MCF 10A (cell line): ENCODE data around the gene ZNF467. TPM values are rescaled to one million over a fixed set of nuclear protein-coding genes. Genes with fewer than 3 reads are reported as not detected.

ENCODE experiments used
- BruUV-seq: library from RNA; stranded (reverse); fragments of 400-500 nt; replicated peaks from 2 replicates; lab custom pipeline; 2021; lab: Mats Ljungman, UMichigan
- CTCF ChIA-PET: fragments of 300-600 bp; sonication (Branson Sonifier 250); formaldehyde crosslinking; extraction: SDS; loops from one replicate; lab custom pipeline; 2021; ENCODE audit warnings: antibody characterized with exemption, inconsistent platforms; lab: Yijun Ruan, JAX
- POLR2A ChIA-PET: fragments of 300-600, 350-650 bp; sonication (Branson Sonifier 250); formaldehyde crosslinking; extraction: SDS; loops from one replicate; lab custom pipeline; 2020; ENCODE audit warnings: antibody characterized with exemption, inconsistent platforms; lab: Yijun Ruan, JAX
- DNase-seq: peaks from one replicate; pipeline ENCODE4 v3.0.0-alpha.2; 2018; ENCODE audit not compliant: unreplicated experiment
- H3K27ac Mint-ChIP-seq: one replicate; pipeline ENCODE4 v1.8.0; 2022; ENCODE audit warnings: mild to moderate bottlenecking, low read depth, mixed read lengths; ENCODE audit not compliant: unreplicated experiment
- H3K27me3 Mint-ChIP-seq: one replicate; pipeline ENCODE4 v1.8.0; 2022; ENCODE audit warnings: mixed read lengths; ENCODE audit not compliant: insufficient read depth, unreplicated experiment
- H3K36me3 Mint-ChIP-seq: one replicate; pipeline ENCODE4 v1.8.0; 2022; ENCODE audit warnings: mild to moderate bottlenecking, moderate library complexity, mixed read lengths; ENCODE audit not compliant: insufficient read depth, unreplicated experiment
- H3K4me1 Mint-ChIP-seq: one replicate; pipeline ENCODE4 v1.8.0; 2022; ENCODE audit warnings: mixed read lengths; ENCODE audit not compliant: insufficient read depth, unreplicated experiment
- H3K4me3 Mint-ChIP-seq: one replicate; pipeline ENCODE4 v1.8.0; 2022; ENCODE audit warnings: mild to moderate bottlenecking, moderate library complexity, mixed read lengths; ENCODE audit not compliant: unreplicated experiment
- H3K9me3 Mint-ChIP-seq: one replicate; pipeline ENCODE4 v1.8.0; 2022; ENCODE audit warnings: mixed read lengths; ENCODE audit not compliant: unreplicated experiment
- intact Hi-C: fragments of 100-400 bp; cut with micrococcal nuclease; formaldehyde crosslinking; loops from 2 replicates; pipeline ENCODE4 v1.14.1; 2022
- total RNA-seq: library from RNA; stranded (reverse); gene quantifications from 2 replicates; pipeline ENCODE4 v1.2.3, GENCODE V29; 2022
- TF ChIP-seq, protein P1 (sequence below): fragments of 200-600 bp; IDR thresholded peaks from one replicate; pipeline ENCODE4 v1.8.0; 2022; ENCODE audit warnings: antibody characterized with exemption, mild to moderate bottlenecking; ENCODE audit not compliant: unreplicated experiment

Gene ZNF467
- total RNA-seq, 1 experiment from 2014 or later = 3.7 TPM

DNA sequence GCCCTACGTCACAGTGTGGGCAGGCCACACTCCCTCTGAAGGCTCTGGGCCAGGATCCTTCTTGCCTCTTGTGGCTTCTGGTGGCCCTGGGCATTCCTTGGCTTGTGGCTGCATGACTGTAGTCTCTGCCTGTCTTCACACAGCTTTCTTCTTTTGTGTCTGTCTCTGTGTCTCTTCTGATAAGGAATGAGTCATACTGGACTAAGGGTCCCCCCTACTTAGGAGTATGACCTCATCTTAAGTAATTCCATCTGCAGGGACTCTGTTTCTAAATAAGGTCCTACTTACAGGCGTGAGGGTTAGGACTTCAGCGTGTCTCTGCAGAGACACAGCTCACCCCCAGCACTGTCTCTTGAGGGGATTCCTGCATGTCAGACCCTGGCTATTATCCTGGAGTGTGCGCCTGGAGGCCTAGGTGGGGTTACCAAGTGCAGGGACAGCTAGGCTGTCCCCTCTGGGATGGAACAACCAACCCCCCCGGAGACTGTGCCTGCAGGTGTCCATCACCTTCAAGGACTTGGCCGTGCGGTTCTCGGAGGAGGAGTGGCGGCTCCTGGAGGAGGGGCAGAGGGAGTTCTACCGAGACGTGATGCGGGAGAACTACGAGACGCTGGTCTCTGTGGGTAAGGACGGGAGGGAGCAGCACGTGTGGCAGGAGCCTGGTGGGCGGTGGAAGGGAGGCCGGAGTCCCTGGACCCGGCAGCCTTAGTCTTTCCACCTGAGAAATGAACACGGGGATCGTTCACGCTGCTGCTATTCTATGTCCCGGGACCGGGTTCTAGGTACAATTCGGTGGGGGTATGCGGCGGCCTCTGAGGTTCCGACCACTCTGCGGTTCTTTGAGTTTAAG, 54.1 kb downstream of the ZNF467 start:
- Mint-ChIP-seq H3K4me3 (no peak overlapping the region), H3K27ac (no peak overlapping the region), H3K27me3 (no peaks in the 10 kb centered on the region), H3K36me3 (peaks cover 14% of the 10 kb centered on the region), H3K9me3 (no peaks in the 10 kb centered on the region), H3K4me1 (peaks cover 24% of the 10 kb centered on the region)
- ChIA-PET POLR2A (no interaction called here), CTCF (no interaction called here)
- BruUV-seq = no TSS peak
- no peak for DNase-seq
- TF ChIP-seq, protein P1, sequence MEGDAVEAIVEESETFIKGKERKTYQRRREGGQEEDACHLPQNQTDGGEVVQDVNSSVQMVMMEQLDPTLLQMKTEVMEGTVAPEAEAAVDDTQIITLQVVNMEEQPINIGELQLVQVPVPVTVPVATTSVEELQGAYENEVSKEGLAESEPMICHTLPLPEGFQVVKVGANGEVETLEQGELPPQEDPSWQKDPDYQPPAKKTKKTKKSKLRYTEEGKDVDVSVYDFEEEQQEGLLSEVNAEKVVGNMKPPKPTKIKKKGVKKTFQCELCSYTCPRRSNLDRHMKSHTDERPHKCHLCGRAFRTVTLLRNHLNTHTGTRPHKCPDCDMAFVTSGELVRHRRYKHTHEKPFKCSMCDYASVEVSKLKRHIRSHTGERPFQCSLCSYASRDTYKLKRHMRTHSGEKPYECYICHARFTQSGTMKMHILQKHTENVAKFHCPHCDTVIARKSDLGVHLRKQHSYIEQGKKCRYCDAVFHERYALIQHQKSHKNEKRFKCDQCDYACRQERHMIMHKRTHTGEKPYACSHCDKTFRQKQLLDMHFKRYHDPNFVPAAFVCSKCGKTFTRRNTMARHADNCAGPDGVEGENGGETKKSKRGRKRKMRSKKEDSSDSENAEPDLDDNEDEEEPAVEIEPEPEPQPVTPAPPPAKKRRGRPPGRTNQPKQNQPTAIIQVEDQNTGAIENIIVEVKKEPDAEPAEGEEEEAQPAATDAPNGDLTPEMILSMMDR = no peak
- intact Hi-C loops = no loop called here

DNA sequence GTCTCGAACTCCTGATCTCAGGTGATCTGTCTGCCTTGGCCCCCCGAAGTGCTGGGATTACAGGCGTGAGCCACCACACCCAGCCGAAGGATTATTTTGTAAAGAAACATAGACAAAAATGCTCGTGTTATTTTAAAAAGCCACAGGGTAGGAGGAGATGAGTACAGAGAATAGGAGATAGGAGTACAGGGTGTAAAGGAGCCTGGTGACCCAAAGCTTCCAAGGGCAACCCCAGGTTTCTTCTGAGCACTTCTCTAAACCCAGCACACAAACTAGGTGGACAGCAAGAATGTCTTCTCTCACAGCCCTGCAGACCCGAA, 54.7 kb downstream of the ZNF467 start:
- intact Hi-C loops = no loop called here
- H3K27me3 Mint-ChIP-seq = no peaks in the 10 kb centered on the region
- peaks cover 24% of the 10 kb centered on the region for H3K4me1 Mint-ChIP-seq
- TF ChIP-seq, protein P1 = no peak
- ChIA-PET POLR2A (no interaction called here), CTCF (no interaction called here)
- peaks cover 11% of the 10 kb centered on the region for H3K36me3 Mint-ChIP-seq
- H3K4me3 Mint-ChIP-seq = no peak overlapping the region
- DNase-seq = no peak
- BruUV-seq = no TSS peak
- no peaks in the 10 kb centered on the region for H3K9me3 Mint-ChIP-seq
- no peak overlapping the region for H3K27ac Mint-ChIP-seq

DNA sequence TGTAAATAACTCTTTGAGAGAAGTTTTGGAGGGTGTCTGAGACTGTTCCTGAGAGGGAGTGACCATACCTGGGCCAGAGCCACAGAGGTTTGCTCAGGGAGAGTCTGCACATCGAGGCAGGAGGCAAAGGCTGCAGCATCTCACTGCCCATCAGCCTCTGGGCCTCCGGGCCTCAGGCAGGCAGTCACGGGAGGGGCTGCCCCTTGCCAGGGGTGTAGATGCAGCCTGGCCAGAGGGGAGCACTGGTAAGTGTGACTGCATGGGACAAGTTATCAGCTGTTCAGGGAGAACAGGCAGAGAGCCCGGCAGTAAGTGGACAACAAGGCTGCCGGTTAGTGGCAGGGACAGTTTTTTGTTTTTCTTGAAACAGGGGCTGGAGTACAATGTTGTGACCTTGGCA, 55.9 kb downstream of the ZNF467 start:
- POLR2A ChIA-PET = interaction anchor here (1.4 kb wide), 1 partner anchor 13 kb away, joined by 3 read pairs; no protein-coding TSS in a partner anchor
- no peaks in the 10 kb centered on the region for H3K27me3 Mint-ChIP-seq
- no peak for DNase-seq
- no peak overlapping the region for H3K4me3 Mint-ChIP-seq
- intact Hi-C loops = no loop called here
- H3K9me3 Mint-ChIP-seq = no peaks in the 10 kb centered on the region
- H3K36me3 Mint-ChIP-seq = peaks cover 6% of the 10 kb centered on the region
- CTCF ChIA-PET = interaction anchor here (1.5 kb wide), 1 partner anchor 25 kb away, joined by 3 read pairs; no protein-coding TSS in a partner anchor
- no TSS peak for BruUV-seq
- peaks cover 24% of the 10 kb centered on the region for H3K4me1 Mint-ChIP-seq
- TF ChIP-seq, protein P1 = no peak
- no peak overlapping the region for H3K27ac Mint-ChIP-seq

DNA sequence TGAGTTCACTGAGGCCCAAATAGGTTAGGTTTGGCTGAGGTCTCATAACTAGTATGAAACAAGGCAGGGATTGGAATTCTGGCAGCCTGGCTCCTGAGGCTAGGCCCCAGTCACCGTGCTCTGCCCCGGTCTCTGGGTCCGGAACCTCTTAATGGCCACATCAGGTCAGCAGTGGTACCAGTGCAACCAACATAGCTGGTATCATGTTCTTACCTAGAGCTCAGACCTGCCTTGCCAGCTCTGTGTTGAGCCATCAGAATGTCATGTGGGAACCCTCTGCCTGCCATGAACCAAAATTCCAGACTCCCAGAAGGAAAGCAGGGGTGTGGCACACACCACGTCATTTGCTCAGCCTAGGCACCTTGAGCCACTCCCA, 56.5 kb downstream of the ZNF467 start:
- Mint-ChIP-seq H3K27ac (no peak overlapping the region), H3K4me3 (peak overlapping the region; percentile 93), H3K9me3 (no peaks in the 10 kb centered on the region), H3K4me1 (peaks cover 24% of the 10 kb centered on the region), H3K27me3 (no peaks in the 10 kb centered on the region), H3K36me3 (peaks cover 6% of the 10 kb centered on the region)
- DNase-seq = no peak
- POLR2A ChIA-PET = interaction anchor here (0.6 to 2.5 kb wide), 6 partner anchors 8 to 589 kb away, joined by 3 to 6 read pairs (median 4); no protein-coding TSS in a partner anchor
- no TSS peak for BruUV-seq
- CTCF ChIA-PET = interaction anchor here (1.5 to 1.6 kb wide), 2 partner anchors 25 to 46 kb away, joined by 3 to 7 read pairs; no protein-coding TSS in a partner anchor
- intact Hi-C loops = no loop called here
- TF ChIP-seq, protein P1 = no peak
